Neuronal stem cell (in vitro differentiated cells): Measurements from ENCODE around the gene HIP1R.

Source experiments
- DNase-seq: peaks from one replicate; pipeline ENCODE4 v3.0.0-alpha.2; 2013; ENCODE audit warnings: low spot score
- H2AFZ ChIP-seq: one replicate; pipeline ENCODE4 v1.6.1; 2013; ENCODE audit warnings: mild to moderate bottlenecking, low read length, inconsistent platforms
- H2AK5ac ChIP-seq: 2 replicates; pipeline ENCODE4 v1.6.1; 2013; ENCODE audit warnings: low read depth, mild to moderate bottlenecking, inconsistent platforms, low read length, moderate library complexity, mixed read lengths
- H2BK120ac ChIP-seq: 2 replicates; pipeline ENCODE4 v1.6.1; 2013; ENCODE audit warnings: low read depth, mild to moderate bottlenecking, inconsistent platforms, low read length, moderate library complexity, mixed read lengths
- H2BK12ac ChIP-seq: one replicate; pipeline ENCODE4 v1.6.1; 2013; ENCODE audit warnings: low read length, inconsistent platforms
- H2BK15ac ChIP-seq: 2 replicates; pipeline ENCODE4 v1.6.1; 2013; ENCODE audit warnings: mild to moderate bottlenecking, low read length, inconsistent platforms, mixed read lengths
- H2BK5ac ChIP-seq: one replicate; pipeline ENCODE4 v1.6.1; 2013; ENCODE audit warnings: inconsistent platforms, mild to moderate bottlenecking, low read length, moderate library complexity
- H3K14ac ChIP-seq: one replicate; pipeline ENCODE4 v1.6.1; 2013; ENCODE audit warnings: low read length, inconsistent platforms
- H3K18ac ChIP-seq: 2 replicates; pipeline ENCODE4 v1.6.1; 2013; ENCODE audit warnings: low read length, inconsistent platforms
- H3K23ac ChIP-seq: 2 replicates; pipeline ENCODE4 v1.6.1; 2013; ENCODE audit warnings: low read depth, mild to moderate bottlenecking, mixed read lengths, low read length, inconsistent platforms; ENCODE audit not compliant: poor library complexity
- H3K27ac ChIP-seq: replicated peaks from 3 replicates; pipeline ENCODE4 v1.5.1; 2013; ENCODE audit warnings: low read length, inconsistent platforms
- H3K27me3 ChIP-seq, 3 experiments: 2 replicates each; pipeline ENCODE4 v1.6.1; 2013; ENCODE audit warnings: low read length in 3 of 3, mild to moderate bottlenecking in 2 of 3, inconsistent platforms in 1 of 3, low read depth in 1 of 3, mixed read lengths in 1 of 3, moderate library complexity in 1 of 3; ENCODE audit not compliant: control insufficient read depth in 3 of 3, insufficient read depth in 3 of 3
- H3K36me3 ChIP-seq, 2 donors: replicated peaks in 1 of 2; 2 replicates each; pipeline ENCODE4 v1.6.1; 2013; ENCODE audit warnings: low read length in 2 of 2; ENCODE audit not compliant: control insufficient read depth in 2 of 2, insufficient read depth in 2 of 2
- H3K4ac ChIP-seq: 2 replicates; pipeline ENCODE4 v1.6.1; 2013; ENCODE audit warnings: inconsistent platforms, mild to moderate bottlenecking, low read length, moderate library complexity
- H3K4me1 ChIP-seq, 2 donors: 1 replicate in 1 of 2; 2 replicates in 1 of 2; pipeline ENCODE4 v1.6.1; 2013; ENCODE audit warnings: low read length in 2 of 2, low read depth in 1 of 2; ENCODE audit not compliant: control insufficient read depth in 2 of 2, insufficient read depth in 1 of 2
- H3K4me2 ChIP-seq: one replicate; pipeline ENCODE4 v1.6.1; 2013; ENCODE audit warnings: mild to moderate bottlenecking, low read length, inconsistent platforms; ENCODE audit not compliant: insufficient read depth, poor library complexity, severe bottlenecking
- H3K4me3 ChIP-seq, 2 donors: 2 replicates each; pipeline ENCODE4 v1.5.1; 2013; ENCODE audit warnings: low read length in 2 of 2, mild to moderate bottlenecking in 2 of 2, inconsistent platforms in 1 of 2, moderate library complexity in 1 of 2
- H3K79me1 ChIP-seq: one replicate; pipeline ENCODE4 v1.6.1; 2013; ENCODE audit warnings: low read depth, mild to moderate bottlenecking, inconsistent platforms, low read length, moderate library complexity
- H3K9ac ChIP-seq: one replicate; pipeline ENCODE4 v1.6.1; 2013; ENCODE audit warnings: mild to moderate bottlenecking, low read depth, low read length, inconsistent platforms; ENCODE audit not compliant: poor library complexity
- H3K9me3 ChIP-seq, 2 donors: replicated peaks in 1 of 2; 2 replicates each; pipeline versions ENCODE3 to v1.6.1; 2013; ENCODE audit warnings: low read length in 2 of 2, mild to moderate bottlenecking in 2 of 2, inconsistent platforms in 1 of 2, low read depth in 1 of 2, mixed read lengths in 1 of 2, moderate library complexity in 1 of 2; ENCODE audit not compliant: control insufficient read depth in 2 of 2, insufficient read depth in 1 of 2
- H4K8ac ChIP-seq: one replicate; pipeline ENCODE4 v1.6.1; 2013; ENCODE audit warnings: low read depth, mild to moderate bottlenecking, inconsistent platforms, low read length, moderate library complexity
- H4K91ac ChIP-seq: one replicate; pipeline ENCODE4 v1.6.1; 2013; ENCODE audit warnings: low read length, low read depth, mild to moderate bottlenecking, inconsistent platforms; ENCODE audit not compliant: poor library complexity
- WGBS, 2 donors: extraction: QIAGEN DNeasy Blood & Tissue Kit; methylation state at CpG; one replicate each; pipeline ENCODE4 v1.1.7; 2013; ENCODE audit warnings: missing lambda C conversion rate in 2 of 2, mixed read lengths in 1 of 2; ENCODE audit not compliant: insufficient read length in 2 of 2, insufficient replicate concordance in 1 of 2; ENCODE audit errors: extremely low coverage in 2 of 2; 5-methylcytosine and 5-hydroxymethylcytosine counted together

HIP1R gene

GRCh38 chr12:122850048-122850445 is 14.8 kb downstream of the HIP1R start:
- no peak overlapping the region for H4K91ac ChIP-seq
- H3K4me2 ChIP-seq: no peak overlapping the region
- no peaks in the 10 kb centered on the region for H3K9me3 ChIP-seq
- H2BK15ac ChIP-seq: no peak overlapping the region
- no peaks in the 10 kb centered on the region for H3K27me3 ChIP-seq
- peaks cover 8 to 10% of the 10 kb centered on the region in 2 donors for H3K4me1 ChIP-seq
- H3K23ac ChIP-seq: no peak overlapping the region
- H3K9ac ChIP-seq: no peak overlapping the region
- H2AFZ ChIP-seq: no peak overlapping the region
- H3K27ac ChIP-seq: no peak overlapping the region
- no peak overlapping the region for H3K18ac ChIP-seq
- peak overlapping the region; percentile 48 for H2BK5ac ChIP-seq
- no peak overlapping the region for H3K4me3 ChIP-seq
- peaks cover 1 to 9% of the 10 kb centered on the region in 2 donors for H3K36me3 ChIP-seq
- H3K79me1 ChIP-seq: peaks cover 7% of the 10 kb centered on the region
- no peak overlapping the region for H4K8ac ChIP-seq
- H3K4ac ChIP-seq: no peak overlapping the region
- H3K14ac ChIP-seq: no peak overlapping the region
- no peak overlapping the region for H2AK5ac ChIP-seq
- no peak overlapping the region for H2BK12ac ChIP-seq
- no peak for DNase-seq
- WGBS, 2 donors: no CpG with 5 or more reads among the region's 14 CpGs
- no peak overlapping the region for H2BK120ac ChIP-seq

- Histone ChIP-seq H3K36me3 (peaks cover 1 to 15% of the 10 kb centered on the region in 2 donors), H4K91ac (no peak overlapping the region), H2AK5ac (no peak overlapping the region), H3K27me3 (no peaks in the 10 kb centered on the region), H2BK5ac (no peak overlapping the region), H3K4me1 (peaks cover 8 to 10% of the 10 kb centered on the region in 2 donors), H4K8ac (no peak overlapping the region), H3K4me3 (no peak overlapping the region), H2AFZ (no peak overlapping the region), H3K14ac (peak overlapping the region; percentile 21), H2BK120ac (no peak overlapping the region), H3K18ac (no peak overlapping the region), H2BK15ac (no peak overlapping the region), H3K4me2 (no peak overlapping the region), H3K9ac (no peak overlapping the region), H3K79me1 (peaks cover 5% of the 10 kb centered on the region), H3K4ac (no peak overlapping the region), H2BK12ac (no peak overlapping the region), H3K23ac (no peak overlapping the region), H3K27ac (no peak overlapping the region), H3K9me3 (no peaks in the 10 kb centered on the region)
- no peak for DNase-seq
- WGBS, 2 donors: no CpG with 5 or more reads among the region's 27 CpGs
Measured at GRCh38 chr12:122850695-122851350, 15.6 kb downstream of the HIP1R start.

GRCh38 chr12:122851820-122852219 is 16.6 kb downstream of the HIP1R start:
- no peak overlapping the region for H3K4me2 ChIP-seq
- H2AFZ ChIP-seq: no peak overlapping the region
- no peak overlapping the region for H3K27ac ChIP-seq
- peaks cover 4% of the 10 kb centered on the region for H3K79me1 ChIP-seq
- H3K4me1 ChIP-seq: peaks cover 8 to 10% of the 10 kb centered on the region in 2 donors
- no peak overlapping the region for H4K91ac ChIP-seq
- no peak overlapping the region for H3K4me3 ChIP-seq
- H3K36me3 ChIP-seq: peaks cover 6 to 21% of the 10 kb centered on the region in 2 donors
- no CpG with 5 or more reads among the region's 5 CpGs for WGBS, 2 donors
- no peak overlapping the region for H2BK120ac ChIP-seq
- no peak overlapping the region for H2AK5ac ChIP-seq
- no peak for DNase-seq
- H2BK5ac ChIP-seq: peak overlapping the region; percentile 67
- no peak overlapping the region for H4K8ac ChIP-seq
- H2BK15ac ChIP-seq: peak overlapping the region; percentile 44
- no peak overlapping the region for H3K23ac ChIP-seq
- peak overlapping the region; percentile 31 for H3K14ac ChIP-seq
- no peaks in the 10 kb centered on the region for H3K9me3 ChIP-seq
- no peak overlapping the region for H3K9ac ChIP-seq
- no peak overlapping the region for H2BK12ac ChIP-seq
- no peaks in the 10 kb centered on the region for H3K27me3 ChIP-seq
- H3K4ac ChIP-seq: no peak overlapping the region
- H3K18ac ChIP-seq: peak overlapping the region; percentile 21

- Histone ChIP-seq H2BK15ac (peak overlapping the region; percentile 44), H3K4me1 (peaks cover 8 to 10% of the 10 kb centered on the region in 2 donors), H3K9ac (peak overlapping the region; percentile 37), H2AK5ac (no peak overlapping the region), H3K27ac (no peak overlapping the region), H2BK5ac (peak overlapping the region; percentile 67), H3K27me3 (no peaks in the 10 kb centered on the region), H3K9me3 (no peaks in the 10 kb centered on the region), H3K79me1 (peaks cover 2% of the 10 kb centered on the region), H2AFZ (no peak overlapping the region), H4K8ac (no peak overlapping the region), H3K36me3 (peaks cover 6 to 28% of the 10 kb centered on the region in 2 donors), H3K18ac (peak overlapping the region; percentile 21), H3K14ac (peak overlapping the region; percentile 31), H4K91ac (no peak overlapping the region), H2BK120ac (no peak overlapping the region), H3K4me3 (no peak overlapping the region), H3K4me2 (no peak overlapping the region), H2BK12ac (no peak overlapping the region), H3K23ac (no peak overlapping the region), H3K4ac (no peak overlapping the region)
- no CpG with 5 or more reads among the region's 18 CpGs for WGBS, 2 donors
- DNase-seq: no peak
Measured at GRCh38 chr12:122852336-122853275, 17.3 kb downstream of the HIP1R start.
